ENCODE data around the gene KIF25.

The KIF25 gene

DNA sequence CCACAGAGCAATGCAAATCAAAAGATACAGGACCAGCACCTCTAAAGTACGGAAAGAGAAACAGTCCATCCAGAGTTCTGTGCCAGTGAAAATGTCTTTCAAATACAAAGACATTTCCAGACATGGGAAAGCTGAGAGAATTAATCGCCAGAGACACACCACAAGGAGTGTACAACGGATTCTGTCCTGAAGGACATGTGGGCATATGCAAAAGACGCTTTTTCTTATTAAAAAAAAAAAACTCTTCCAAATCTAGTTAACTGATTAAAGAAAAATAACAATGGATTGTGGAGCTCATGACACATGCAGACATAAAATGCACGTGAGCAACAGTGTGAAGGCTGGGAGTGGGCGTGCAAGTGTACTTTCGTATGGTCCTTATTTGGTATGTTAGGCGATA, 22.8 kb downstream of the KIF25 start:
- no peak for DNase-seq

DNA sequence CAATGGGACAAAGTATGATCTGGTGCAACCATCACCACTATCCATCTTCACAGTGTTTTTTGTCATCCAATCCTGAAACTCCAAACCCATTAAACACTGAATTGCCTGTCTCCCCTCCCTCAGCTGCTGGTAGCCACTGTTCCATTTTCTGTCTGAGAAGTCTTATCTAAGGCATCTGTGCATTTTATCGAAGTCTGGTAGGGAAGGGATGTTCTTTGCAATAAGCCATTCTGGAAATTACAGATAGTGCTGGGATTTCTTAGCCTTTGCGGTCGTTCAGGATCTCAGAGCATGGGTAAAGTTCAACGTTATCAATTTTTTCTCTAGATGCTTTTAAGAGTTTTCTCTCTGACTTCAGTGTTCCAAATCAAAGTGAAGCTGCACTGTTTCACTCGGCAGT, 24.1 kb downstream of the KIF25 start:
- DNase-seq = no peak

DNA sequence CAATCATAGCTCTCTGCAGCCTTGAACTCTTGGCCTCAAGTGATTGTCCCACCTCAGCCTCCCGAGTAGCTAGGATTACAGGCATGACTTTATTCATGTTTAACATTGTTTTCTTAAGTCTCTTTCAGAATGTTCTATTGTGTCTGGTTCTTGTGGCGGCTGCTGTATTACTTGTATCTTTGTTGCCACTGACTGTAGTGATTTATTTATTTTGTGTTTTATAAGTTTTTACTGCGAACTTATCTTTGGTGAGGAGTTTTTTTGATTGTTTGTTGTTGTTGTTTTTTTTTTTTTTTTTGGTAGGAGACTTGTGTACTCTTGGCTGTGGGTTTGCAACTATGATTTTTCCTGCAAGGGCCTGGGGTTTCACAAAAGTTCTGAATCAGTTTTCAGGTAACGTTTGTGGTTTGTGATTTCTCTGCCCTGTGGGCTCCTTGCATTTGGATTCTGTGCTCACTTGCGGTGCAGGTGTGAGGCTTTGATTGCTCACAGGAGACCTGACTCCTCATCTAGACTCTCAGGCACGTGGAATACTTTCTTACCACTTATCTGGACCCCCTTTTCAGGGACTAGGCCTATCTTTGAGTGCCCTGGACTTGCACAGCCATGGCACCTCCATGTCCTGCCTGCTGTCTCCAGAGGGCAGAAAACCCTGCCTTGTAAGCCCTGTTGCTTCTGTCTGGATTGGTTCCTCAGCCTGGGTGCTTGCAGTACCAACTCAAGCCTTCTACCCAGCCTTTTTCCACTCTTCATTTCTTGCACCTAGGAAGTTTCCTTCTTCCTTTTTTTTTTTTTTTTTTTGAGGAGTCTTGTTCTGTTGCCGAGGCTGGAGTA, 25.2 kb downstream of the KIF25 start:
- DNase-seq = no peak

DNA sequence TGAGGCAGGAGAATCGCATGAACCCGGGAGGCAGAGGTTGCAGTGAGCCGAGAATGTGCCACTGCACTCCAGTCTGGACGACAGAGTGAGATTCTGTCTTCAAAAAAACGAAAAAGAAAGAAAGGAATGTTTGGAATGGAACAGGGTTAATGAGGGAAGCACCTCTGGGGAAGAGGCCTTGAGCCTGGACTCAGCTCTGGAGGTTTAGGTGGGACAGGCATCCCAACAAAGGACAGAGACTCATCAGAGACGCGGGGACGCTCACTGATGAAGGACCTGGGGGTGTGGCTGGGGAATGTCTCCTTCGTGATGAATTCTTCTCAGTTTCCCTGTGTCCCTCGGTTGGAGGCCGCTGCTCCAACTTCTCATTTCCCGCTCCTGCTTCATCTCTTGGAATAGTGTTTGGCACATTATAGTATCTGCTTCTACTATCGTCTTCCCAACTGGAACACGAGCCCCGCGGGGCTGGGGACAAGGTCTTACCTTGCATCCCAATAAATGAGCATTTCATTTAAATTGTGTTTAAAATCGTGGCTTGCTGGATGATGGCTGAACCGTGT, 27.6 kb downstream of the KIF25 start:
- no peak for DNase-seq

DNA sequence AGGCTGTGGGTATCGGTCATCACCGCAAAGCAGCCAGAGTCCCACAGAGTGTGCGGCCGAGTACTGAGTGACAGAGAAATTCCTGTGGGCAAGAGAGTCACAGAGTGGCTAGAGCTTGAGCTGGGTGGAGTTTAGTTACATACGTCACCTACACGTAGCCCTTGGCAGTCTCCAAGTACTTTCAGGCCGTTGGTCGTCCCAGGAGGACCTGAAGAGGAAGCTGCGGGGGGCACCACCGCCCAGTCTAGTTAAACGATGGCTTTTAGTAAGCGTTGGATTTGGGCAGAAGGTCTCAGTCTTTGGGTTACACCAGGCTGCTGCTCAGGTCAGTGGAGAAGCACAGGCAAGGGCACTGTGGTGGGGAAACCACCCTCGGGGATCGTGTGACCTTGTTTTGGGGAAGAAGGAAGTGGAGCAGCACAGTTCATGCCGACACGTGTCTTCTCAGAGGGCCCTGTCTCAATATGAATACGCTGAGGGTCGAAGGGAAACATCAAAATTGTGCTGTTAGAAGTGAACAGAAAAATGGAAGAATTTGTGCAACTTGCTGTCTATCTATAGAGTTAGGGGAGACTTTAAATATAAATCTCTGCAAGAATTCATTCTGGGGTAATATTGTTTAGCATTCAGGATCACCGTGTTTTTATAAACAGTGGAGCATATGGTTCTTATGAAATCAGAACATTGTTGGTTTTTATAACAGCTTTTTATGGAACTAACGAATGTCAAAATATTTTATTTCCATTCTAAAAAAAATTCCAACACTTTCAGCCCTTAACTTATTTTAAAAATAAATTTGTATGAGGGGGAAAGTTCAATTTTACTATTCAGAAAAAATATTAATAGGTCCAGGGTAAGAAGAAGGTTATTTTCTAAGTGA, 28.6 kb downstream of the KIF25 start:
- DNase-seq = no peak

DNA sequence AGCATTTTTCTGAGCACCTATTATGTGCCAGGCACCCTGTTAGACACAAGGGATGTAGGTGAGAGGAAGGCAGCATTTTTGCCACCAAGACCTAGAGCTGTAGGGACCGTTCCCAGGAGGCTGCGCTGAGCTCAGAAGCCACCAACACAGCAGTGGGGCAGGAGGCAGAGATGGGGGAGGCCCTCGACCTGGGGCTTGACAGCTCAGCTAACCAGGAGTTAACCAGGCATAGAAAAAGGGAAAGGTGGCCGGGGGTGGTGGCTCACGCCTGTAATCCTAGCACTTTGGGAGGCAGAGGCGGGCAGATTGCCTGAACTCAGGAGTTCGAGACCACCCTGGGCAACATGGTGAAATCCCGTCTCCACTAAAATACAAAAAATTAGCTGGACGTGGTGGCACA, 29.5 kb downstream of the KIF25 start:
- no peak for DNase-seq

- no peak for DNase-seq
Measured at GRCh38 chr6:168027521-168027920, 30.1 kb downstream of the KIF25 start.

GRCh38 chr6:168028181-168028580, 30.7 kb downstream of the KIF25 start:
- no peak for DNase-seq

DNA sequence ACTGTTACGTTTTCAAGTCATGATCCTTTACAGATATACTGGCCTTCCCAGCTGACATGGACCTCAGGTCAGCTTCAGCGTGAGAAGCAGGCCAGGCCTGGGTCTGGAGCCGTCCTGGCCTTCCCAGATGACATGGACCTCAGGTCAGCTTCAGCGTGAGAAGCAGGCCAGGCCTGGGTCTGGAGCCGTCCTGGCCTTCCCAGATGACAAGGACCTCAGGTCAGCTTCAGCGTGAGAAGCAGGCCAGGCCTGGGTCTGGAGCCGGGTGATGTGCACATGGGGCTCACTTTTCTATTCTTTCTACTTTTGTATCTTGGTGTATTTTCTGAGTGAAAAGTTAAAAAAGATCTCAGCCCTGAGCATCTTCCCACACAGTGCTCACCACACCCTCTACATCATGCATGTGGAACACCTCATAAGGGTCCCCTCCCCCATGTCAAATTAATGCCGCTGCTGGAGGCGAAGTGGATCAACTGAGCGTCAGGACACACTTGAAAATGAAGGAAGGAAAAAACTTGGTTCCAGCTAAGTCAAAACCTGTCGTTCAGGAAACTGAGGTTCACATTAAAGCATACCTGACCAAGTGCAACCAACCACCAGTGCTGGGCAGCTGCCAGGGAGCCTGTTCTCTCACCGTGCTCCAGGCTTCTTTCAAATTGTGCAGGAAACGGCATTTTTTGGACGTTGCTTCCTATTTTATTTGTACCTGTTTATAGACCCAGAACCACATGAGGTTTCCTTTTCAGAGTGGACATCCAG, 32.2 kb downstream of the KIF25 start:
- no peak for DNase-seq

- DNase-seq = no peak
Measured at GRCh38 chr6:168030218-168030746, 32.8 kb downstream of the KIF25 start.

DNA sequence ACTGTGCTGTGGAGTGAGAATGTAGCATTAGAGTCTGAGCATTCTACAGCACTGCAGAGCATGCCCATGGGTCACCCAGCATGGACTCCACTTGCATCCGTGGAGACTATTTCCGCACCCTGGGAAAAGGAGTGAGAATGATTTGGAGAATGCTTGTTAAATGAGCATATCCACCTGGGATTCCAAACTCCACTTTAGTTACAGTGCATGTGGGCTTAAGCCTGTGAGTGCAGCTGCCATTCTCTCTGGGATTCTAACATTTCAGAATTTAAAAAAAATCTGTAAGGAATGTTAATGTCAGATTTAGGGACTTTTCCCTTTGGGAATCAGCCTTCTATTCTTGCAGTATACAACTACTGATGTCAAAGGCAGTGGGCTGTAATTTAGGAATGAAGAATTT, 33.4 kb downstream of the KIF25 start:
- DNase-seq = no peak

DNA sequence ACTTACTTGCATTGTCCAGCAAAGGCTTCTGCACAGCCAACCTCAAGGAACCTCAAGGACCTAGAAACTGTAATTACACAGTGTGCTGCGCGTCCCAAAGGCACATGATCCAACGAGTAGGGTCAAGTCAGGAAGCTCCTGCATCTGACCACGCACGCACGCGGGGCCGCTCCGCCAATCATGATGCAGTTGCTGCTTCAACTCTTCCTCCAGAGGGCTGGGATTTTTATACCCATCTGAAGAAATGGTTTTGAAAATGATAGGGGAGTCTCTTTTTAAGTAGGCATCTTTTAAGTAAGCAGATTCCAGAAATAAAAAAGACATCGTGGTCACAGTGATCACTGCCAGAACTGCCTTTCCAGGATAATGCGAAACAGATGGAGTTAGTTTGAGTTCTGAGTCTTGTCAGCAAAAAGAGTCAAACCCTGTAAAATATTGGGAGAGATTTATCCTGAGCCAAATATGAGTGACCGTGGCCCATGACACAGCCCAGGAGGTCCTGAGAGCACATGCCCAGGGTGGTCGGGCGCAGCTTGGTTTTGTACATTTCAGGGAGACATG, 34.0 kb downstream of the KIF25 start:
- DNase-seq = no peak

DNA sequence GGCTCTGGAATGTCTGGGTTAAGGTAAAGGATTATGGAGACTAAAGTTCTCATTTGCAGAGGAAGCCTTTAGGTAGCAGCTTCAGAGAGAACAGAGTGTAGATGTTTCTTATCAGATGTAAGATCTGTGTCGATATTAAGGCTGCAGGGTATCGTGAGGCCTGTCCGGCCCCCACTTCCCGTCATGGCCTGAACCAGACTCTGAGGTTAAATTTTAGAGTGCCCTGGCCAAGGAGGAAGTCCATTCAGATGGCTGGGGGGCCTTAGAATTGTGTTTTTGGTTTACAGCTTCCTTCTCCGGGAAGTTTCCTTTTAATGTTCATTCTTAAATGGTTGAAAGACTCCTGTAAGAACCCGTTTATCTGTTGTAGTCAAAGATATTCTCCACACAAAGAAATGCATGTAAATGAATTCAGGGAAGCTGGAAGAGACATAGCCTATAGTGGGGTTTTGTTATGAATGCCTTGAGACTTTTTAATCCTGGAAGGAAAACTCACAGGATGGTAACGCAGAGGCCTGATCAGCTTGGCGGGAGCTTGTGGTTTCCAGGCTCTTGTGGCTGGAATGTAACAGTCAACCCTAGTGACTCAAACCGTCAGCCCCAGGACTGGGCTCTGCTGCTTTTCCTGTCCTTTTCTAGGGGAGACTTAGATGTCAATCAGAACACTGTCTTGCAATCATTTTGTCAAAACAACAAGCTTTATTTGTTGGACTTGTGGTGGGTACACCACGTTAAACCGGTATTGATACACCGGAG, 34.7 kb downstream of the KIF25 start:
- no peak for DNase-seq

GRCh38 chr6:168033791-168034190, 36.3 kb downstream of the KIF25 start:
- no peak for DNase-seq

DNA sequence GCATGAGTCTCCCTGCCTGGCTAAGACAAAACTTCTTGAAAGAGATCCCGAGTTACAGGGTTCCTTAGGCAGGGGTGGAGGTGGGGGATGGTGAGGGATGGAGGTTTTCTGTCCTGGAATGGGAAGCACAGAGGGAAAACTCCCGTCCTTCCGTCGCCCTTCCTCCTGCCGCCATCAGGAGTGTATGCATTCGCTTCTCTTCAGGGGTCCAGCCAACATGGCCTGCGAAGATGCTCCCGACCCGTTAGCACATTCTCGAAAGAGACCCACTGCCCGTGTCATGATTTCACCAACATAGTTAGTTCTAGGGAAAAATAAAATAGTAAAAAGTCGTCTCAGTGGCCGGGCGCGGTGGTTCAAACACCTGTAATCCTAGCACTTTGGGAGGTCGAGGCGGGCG, 37.1 kb downstream of the KIF25 start:
- no peak for DNase-seq

- DNase-seq = no peak
Measured at GRCh38 chr6:168035098-168035660, 37.7 kb downstream of the KIF25 start.

GRCh38 chr6:168035661-168036545, 38.4 kb downstream of the KIF25 start:
- no peak for DNase-seq

GRCh38 chr6:168037242-168037641, 39.8 kb downstream of the KIF25 start:
- no peak for DNase-seq

GRCh38 chr6:168037856-168038255, 40.4 kb downstream of the KIF25 start:
- DNase-seq = no peak

DNA sequence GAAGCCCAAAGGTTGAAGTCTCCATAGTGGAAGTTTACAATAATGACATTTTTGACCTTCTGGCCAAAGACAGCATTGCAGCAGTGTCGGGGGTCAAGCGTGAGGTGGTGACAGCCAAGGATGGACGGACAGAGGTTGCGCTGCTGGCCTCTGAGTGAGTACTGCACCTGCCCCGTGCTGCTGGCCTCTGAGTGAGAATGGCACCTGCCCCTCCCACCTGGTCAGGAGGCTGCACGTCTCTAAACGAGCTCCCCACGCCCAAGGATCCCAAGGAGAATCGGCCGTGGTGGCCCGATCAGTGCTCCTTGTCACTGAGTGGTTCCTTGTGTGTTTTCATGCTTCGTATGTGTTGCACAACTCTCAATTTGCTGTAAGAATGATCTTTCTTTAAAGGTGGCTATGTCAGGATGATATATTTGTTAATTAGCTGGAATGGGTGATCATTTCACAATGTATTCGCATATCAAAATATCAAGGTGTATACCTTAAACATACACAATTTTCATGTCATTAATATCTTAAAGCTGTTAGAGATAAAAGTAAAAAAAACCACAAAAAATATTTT, 41.2 kb downstream of the KIF25 start:
- no peak for DNase-seq

Data from GDM1 (cell line).